Measurements from ENCODE around the gene MIPOL1.
"Not testable (repeated sequence)": the region's sequence is repeated elsewhere in the genome, so short reads cannot be mapped to it uniquely, and the experiment has no call there.

Gene MIPOL1

GRCh38 chr14:37278636-37279538 is 81.2 kb downstream of the MIPOL1 start:
- no peak for DNase-seq (ENCODE audit: low read depth in 2 of 2, low spot score in 1 of 2)

GRCh38 chr14:37279818-37280217 is 82.1 kb downstream of the MIPOL1 start:
- no peak for DNase-seq (ENCODE audit: low read depth in 2 of 2, low spot score in 1 of 2)

DNA sequence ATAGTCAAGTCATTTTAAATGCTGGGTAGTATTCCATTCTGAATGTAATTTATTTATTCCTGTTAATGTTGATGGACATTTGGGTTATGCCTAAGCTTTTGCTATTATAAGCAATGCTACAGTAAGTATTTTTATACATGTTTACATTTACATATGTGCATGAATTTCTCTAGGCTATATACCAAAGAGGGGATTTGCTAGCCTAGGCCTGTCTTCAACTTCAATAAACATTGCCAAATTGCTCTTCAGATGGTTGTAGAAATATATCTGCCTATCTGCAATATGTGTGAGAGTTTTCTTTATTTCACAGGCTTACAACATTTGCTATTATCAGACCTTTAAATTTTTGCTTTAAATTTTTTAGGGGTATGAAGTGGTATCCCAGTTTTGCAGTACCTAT is 87.0 kb downstream of the MIPOL1 start:
- no peak for DNase-seq (ENCODE audit: low read depth in 2 of 2, low spot score in 1 of 2)

DNA sequence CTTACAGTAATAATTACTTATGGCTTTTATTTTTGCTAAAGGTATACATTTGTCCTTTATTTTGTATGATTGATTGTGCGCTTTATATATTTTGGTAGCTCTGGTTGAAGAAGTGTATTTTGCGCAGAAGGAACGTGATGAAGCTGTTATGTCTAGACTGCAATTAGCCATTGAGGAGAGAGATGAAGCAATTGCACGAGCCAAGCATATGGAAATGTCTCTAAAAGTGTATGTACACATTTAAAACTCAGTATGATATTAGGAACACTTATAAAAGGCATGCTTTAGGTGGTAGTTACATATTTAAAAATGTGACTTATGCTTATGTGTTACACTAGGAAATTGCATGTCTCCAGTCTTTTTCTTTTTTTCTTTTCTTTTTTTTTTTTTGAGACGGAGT is 87.5 kb downstream of the MIPOL1 start:
- DNase-seq (ENCODE audit: low read depth in 2 of 2, low spot score in 1 of 2) = no peak

DNA sequence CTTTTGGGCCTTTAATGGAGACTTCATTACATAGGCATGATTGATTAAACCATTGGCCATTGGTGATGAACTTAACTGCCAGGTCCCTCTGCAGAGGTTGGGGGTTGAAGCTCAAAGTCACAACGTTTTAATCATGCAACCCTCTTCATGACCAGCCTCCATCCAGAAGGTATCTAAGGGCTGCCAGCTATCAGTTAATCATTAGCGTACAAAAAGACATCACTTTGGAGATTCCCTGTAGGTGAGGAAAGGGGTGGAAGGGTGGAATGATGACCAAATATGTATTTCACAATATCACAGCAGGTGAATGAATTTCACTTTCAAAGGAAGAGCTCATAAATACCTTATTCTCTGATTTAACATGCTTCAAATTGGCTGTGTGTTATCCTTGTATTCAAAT is 92.0 kb downstream of the MIPOL1 start:
- DNase-seq (ENCODE audit: low read depth in 2 of 2, low spot score in 1 of 2) = no peak

- not testable (repeated sequence) for DNase-seq (ENCODE audit: low read depth in 2 of 2, low spot score in 1 of 2)
These were observed 97.5 kb downstream of the MIPOL1 start for GRCh38 chr14:37295262-37295661.

DNA sequence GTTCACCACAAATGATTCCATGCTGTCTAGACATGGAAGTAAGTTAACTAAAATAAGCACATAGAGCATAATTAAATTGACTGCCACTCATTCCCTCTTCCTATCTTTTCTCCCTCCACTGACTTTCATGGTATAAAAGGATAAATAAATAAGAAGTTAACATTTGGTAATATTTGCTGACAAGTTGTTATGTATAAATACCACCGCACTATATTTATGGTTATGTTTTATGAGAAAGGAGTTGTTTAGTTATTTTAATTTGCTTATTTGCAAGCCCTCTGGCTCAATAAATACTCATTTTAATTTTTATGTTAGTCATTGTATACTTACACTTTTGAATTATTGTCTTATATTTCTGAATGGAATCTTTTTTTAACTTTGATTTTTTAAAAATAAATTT is 113.5 kb downstream of the MIPOL1 start:
- DNase-seq (ENCODE audit: low read depth in 2 of 2, low spot score in 1 of 2) = no peak

DNA sequence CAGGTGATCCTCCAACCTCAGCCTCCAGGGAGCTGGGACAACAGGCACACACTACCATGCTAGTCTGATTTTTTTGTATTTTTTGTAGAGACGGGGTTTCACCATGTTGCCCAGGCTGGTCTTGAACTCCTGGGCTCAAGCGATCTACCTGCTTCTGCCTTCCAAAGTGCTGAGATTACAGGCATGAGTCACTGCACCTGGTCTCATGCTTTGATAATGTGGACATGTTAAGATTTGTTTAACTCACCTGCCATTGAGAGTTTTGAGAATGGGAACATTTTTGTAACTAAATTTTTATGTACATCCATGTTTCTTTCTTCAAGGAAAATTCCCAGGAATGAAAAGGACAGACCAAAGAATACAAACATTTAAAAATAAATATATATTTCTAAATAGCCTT is 121.2 kb downstream of the MIPOL1 start:
- DNase-seq (ENCODE audit: low read depth in 2 of 2, low spot score in 1 of 2) = no peak

- DNase-seq (ENCODE audit: low read depth in 2 of 2, low spot score in 1 of 2) = no peak
These were observed 122.4 kb downstream of the MIPOL1 start for GRCh38 chr14:37320106-37320505.

- no peak for DNase-seq (ENCODE audit: low read depth in 2 of 2, low spot score in 1 of 2)
These were observed 127.6 kb downstream of the MIPOL1 start for GRCh38 chr14:37325332-37325731.

GRCh38 chr14:37326434-37326833 is 128.7 kb downstream of the MIPOL1 start:
- no peak for DNase-seq (ENCODE audit: low read depth in 2 of 2, low spot score in 1 of 2)

DNA sequence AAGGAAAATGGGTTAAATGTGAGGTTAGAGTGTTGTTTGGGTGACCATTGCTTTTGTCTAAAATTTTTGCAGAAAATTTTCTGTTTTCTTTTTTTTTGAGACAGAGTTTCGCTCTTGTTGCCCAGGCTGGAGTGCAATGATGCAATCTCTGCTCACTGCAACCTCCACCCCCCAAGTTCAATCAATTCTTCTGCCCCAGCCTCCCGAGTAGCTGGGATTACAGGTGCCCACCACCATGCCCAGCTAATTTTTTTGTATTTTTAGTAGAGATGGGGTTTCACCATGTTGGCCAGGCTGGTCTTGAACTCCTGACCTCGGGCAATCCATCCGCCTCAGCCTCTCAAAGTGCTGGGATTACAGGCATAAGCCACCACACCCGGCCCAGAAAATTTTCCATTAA is 130.2 kb downstream of the MIPOL1 start:
- not testable (repeated sequence) for DNase-seq (ENCODE audit: low read depth in 2 of 2, low spot score in 1 of 2)

DNA sequence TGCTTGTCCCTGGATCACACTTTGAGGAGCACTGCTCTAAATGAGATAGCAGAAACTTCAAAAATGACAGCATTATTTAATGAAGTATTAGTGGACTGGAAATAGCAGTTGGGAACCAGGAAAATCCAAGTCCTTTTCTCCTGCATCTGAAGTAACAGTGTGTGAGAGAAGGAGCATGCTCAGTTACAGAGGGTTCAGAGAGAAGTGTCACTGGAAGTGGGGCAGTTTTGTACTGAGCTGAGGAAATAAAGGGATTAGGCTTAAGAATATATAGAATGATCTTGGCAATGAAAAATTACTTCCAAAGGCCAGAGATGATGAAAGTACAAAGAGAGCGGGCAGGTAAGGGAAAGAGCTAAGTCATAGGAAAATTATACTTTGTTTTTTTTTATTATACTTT is 130.9 kb downstream of the MIPOL1 start:
- DNase-seq (ENCODE audit: low read depth in 2 of 2, low spot score in 1 of 2) = no peak

DNA sequence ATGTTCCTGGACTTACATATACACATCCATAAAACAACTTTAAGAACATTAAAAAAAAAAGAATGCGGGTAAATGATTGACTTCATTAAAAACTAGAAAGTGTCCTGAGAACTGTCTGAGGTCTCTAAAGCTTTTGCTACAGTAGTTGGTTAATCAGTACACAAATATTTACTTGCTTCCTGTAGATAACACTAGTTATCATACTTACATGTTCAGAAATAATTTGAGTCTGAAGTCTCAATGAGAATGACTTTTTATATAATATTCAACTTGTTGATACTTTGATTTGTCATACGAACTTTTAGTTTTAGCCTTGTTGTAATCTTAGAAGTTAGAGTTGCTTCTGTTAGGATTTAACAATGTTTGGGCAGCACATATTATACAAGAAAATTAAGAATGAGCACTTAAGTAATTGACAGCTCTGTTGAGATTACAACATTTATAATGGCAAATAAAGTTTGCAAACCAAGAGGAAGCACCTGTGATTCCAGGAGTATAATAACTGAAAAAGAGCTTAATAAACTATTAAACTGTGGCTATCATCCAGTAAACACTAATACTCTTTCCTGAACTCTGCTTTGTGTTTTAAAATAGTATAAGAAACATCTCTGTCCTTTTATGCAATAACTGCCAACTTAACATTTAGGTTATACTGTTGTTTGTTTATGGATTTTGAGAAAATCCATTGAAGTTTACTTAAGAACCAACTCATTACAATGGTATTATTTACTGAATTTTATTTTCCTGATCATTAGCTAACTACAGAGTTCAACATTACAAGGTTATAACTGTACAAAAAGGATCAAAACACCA is 131.7 kb downstream of the MIPOL1 start:
- no peak for DNase-seq (ENCODE audit: low read depth in 2 of 2, low spot score in 1 of 2)

DNA sequence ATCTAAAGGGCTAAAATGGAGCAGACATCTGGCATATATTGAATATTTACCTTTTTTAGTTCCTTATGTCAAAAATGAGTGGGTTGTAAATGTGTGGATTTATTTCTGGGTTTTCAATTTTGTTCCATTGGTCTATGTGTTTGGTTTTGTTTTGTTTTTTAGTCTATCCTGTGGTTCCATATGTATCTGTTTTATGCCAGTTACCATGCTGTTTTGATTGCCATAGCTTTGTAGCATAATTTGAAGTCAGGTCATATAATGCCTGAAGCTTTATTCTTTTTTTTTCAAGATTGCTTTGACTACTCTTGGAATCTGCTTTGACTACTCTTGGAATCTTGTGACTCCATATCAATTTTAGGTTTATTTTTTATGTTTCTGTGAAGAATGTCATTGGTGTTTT is 133.2 kb downstream of the MIPOL1 start:
- no peak for DNase-seq (ENCODE audit: low read depth in 2 of 2, low spot score in 1 of 2)

DNA sequence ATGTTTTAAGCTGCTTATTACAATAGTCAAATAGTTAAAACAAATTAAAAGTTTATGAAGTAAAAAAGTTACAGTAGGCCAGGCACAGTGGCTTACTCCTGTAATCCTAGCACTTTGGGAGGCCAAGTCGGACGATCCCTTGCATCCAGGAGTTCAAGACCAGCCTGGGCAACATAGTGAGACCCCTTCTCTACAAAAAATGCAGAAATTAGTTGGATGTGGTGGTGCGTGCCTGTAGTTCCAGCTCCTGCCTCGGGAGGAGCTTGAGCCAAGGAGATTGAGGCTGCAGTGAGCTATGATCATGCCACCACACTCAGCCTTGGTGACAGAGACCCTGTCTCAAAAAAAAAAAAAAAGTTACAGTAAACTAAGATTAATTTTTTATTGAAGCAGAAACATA is 142.6 kb downstream of the MIPOL1 start:
- DNase-seq (ENCODE audit: low read depth in 2 of 2, low spot score in 1 of 2) = no peak

DNA sequence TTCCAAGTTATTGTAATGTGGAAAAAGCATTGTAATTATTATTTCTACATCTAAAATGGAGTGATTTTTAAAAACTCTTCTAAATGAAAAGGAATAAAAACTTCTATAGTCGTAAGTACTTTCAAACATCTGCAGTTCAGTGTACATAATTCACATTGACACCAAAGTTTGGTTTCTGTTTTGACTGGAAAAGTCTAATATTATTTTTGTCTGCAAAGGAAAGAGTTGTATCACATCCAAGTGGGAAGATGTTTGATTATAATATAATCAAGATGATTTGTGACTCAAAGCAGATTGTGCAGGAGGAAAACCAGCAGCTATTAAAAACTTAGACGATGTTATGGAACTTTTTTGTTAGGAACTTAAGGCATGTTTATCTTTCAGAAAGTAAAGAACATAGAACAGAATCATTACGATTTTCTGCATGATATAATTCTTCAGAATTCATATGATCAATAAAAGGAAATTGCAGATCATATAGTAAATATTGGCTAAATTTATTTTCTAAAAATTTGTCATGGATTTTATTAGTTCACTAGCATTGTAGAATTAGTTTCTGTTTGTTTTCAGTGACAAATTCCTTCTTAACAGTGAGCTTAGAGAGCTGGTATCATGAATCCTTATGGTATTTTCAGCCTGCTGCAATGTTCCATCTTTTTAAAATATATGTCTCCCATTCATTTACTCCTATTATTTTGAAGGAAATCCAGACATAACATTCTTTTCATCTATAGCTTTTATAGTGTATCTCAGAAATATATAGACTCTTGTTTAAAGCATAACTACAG is 145.8 kb downstream of the MIPOL1 start:
- DNase-seq (ENCODE audit: low read depth in 2 of 2, low spot score in 1 of 2) = no peak

DNA sequence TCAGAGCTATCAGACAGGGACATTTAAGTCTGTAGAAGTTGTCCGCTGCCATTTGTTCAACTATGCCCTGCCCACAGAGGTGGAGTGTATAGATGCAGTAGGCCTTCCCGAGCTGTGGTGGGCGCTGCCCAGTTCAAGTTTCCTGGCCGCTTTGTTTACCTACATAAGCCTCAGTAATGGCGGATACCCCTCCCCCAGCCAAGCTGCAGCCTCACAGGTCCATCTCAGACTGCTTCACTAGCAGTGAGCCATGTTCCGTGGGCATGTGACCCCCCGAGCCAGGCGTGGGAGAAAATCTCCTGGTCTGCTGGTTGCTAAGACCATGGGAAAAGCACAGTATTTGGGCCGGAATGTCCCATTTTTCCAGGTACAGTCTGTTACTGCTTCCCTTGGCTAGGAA is 165.9 kb downstream of the MIPOL1 start:
- DNase-seq (ENCODE audit: low read depth in 2 of 2, low spot score in 1 of 2) = no peak

GRCh38 chr14:37369425-37369824 is 171.7 kb downstream of the MIPOL1 start:
- no peak for DNase-seq (ENCODE audit: low read depth in 2 of 2, low spot score in 1 of 2)

- no peak for DNase-seq (ENCODE audit: low read depth in 2 of 2, low spot score in 1 of 2)
These were observed 177.8 kb downstream of the MIPOL1 start for GRCh38 chr14:37375566-37375965.

DNA sequence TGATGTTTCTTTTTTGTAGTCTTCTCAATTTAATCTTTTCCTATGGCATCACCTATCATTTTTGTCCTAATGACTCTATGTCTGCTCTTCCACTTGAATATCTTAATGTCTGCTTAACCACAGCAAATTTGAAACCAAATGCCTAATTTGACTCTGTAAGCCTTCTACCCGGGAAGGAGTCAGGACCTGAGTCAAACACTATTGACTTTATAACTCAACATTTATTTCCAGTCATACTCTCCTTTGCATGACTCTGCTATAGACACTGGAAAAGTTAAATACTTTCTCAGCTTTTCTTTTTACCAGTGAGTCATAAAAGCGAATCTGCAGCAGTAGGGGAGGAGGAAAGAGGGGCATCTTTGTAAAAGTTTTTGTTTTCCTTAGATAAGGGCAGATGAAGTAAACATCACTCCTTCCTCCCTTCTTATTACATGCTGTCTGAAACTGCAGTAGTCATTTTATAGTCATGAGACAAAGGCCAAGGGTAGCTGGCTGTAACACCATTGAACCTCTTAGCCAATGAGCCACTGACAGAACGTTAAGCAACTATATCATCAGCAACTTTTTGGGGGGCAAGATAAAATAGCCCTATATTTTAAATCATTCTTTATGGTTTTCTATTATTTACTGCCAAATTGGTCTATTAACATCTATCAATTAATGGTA is 179.3 kb downstream of the MIPOL1 start:
- no peak for DNase-seq (ENCODE audit: low read depth in 2 of 2, low spot score in 1 of 2)
